Left kidney (tissue), 2 donors: ENCODE results near the gene FNDC1. TPM values are rescaled to one million over a fixed set of nuclear protein-coding genes. Genes with fewer than 3 reads are reported as not detected.

Experiments used
- DNase-seq: peaks from one replicate; pipeline ENCODE4 v3.0.0-alpha.2; 2013
- polyA plus RNA-seq: library from polyadenylated mRNA; unstranded; fragments of 120-200 nt; gene quantifications from one replicate; pipeline ENCODE4 v1.2.1, GENCODE V29; 2013; ENCODE audit not compliant: insufficient read length

FNDC1 gene
- polyA plus RNA-seq, 1 donor: 6.3 TPM

DNA sequence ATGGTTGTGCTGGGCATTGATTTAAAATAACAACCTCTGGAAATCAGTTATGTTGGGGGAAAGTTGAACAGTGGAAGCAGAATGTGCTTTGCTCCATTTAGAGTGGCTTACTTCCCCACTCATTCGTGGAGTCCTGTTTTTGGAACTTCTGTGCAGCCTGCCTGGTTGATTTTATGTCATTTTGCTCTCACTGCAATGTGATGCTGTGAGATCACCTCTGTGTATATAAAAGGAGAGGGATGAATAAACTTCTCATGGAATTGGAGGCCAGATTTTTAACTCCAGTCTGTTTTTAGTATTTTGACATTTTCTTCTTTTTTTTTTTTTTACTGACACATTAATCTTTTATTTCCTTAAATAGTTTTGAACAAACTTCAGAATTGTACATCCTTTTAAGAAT is 139.0 kb downstream of the FNDC1 start:
- no peak for DNase-seq

DNA sequence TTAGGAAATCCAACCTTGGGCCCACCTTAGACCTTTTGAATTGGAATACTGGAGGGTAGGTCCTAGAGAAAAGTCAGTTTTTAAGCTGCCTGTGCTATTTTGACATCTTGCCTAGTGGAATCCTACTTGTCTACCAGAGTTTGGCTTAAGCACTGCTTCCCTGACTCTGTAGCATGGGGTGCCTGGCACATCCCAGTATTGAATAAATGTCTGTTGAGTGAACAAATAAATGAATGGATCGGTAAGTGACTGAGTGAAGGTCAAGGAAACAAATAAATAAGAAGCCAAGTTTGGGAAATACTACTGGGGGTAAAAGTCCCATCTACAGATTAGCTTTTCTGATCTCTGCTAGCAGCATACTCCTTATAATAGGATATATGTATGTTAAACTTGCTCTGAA is 140.5 kb downstream of the FNDC1 start:
- DNase-seq: no peak

DNA sequence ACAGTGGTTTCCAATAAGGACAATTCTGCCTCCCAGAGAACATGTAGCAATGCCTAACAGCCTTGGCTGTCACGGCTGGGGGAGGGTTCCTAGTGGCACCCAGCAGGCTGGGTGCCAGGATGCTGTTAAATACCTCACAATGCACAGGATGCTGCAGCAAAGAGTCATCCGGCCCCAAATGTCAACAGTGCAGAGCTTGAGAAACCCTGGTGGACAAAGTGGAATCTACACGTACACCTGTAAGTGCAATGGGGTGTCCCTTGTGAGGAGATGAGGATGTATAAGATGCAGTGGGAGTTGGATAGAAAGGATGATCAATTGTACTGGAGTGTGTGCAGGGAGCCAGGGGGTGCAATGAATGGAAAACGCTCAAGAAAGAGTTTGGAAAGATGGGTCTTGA is 142.4 kb downstream of the FNDC1 start:
- no peak for DNase-seq

GRCh38 chr6:159312206-159312605 is 143.0 kb downstream of the FNDC1 start:
- no peak for DNase-seq

- DNase-seq: no peak
These were observed 143.8 kb downstream of the FNDC1 start for GRCh38 chr6:159313018-159313417.

DNA sequence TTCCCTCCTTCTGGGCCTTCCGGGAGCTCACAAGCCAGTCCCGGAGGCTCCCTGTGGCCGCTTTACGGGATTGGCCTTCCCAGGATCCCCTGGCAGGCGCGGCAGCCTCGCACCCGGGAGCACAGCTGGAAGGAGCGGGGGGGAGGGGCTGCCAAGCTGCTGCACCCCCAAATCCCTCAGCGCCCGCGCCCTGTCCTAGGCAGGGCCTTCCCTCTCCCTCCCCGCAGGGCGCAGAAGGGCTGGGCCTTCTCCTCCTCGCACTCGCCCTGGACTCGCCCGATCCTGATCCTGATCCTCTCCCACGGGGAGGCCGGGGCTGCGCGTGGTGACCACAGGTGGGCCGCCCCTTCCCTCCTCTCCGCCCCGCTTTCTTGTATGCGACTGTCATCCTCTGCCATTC is 146.4 kb downstream of the FNDC1 start:
- DNase-seq: no peak

DNA sequence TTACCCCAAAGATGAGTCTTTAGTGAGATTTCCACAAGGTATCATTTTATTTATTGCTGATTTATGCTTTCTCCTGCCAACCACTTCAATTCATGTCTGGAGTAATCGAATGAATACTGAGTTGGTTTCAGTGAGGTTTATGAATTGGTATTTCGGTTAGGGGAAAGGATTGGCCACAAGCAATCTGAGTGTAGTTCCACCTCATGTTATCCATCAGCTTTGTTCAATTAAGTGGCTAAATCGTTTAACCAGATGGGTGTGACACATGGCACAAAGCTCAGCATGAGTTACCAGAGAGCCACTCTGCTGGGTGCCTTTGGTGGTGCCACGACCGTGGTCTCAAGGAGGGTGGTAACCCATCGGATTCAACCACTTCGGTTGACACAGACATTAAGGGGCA is 148.2 kb downstream of the FNDC1 start:
- DNase-seq: no peak

- DNase-seq: no peak
These were observed 152.1 kb downstream of the FNDC1 start for GRCh38 chr6:159321267-159321666.

Other genes starting within 250 kb of the FNDC1 start
- gene RSPH3, start 169.2 kb upstream of the FNDC1 start, polyA plus RNA-seq: 21.1 TPM
- gene TAGAP, start 124.4 kb upstream of the FNDC1 start, polyA plus RNA-seq: 0.78 TPM